ENCODE results near the gene WASL.

DNA sequence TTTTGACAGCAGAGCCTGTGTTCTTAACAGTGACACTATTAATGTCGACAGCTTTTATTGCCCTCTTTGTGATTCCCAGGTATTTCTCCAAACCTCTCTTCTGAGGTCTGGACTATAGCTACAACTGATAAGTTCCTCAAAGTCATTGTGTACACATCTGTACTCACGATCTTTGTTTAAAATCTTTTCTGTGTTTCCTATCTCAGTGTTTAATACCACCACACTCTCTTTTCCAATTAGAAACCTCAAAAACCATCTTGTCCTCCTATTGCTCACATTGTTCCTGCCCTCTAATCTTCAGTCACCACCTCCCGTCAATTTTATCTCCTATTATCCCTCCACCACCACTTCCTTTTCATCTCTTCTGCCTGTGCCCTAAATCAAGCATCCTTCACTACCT, 12.9 kb upstream of the WASL start:
- TF ChIP-seq, protein P1, sequence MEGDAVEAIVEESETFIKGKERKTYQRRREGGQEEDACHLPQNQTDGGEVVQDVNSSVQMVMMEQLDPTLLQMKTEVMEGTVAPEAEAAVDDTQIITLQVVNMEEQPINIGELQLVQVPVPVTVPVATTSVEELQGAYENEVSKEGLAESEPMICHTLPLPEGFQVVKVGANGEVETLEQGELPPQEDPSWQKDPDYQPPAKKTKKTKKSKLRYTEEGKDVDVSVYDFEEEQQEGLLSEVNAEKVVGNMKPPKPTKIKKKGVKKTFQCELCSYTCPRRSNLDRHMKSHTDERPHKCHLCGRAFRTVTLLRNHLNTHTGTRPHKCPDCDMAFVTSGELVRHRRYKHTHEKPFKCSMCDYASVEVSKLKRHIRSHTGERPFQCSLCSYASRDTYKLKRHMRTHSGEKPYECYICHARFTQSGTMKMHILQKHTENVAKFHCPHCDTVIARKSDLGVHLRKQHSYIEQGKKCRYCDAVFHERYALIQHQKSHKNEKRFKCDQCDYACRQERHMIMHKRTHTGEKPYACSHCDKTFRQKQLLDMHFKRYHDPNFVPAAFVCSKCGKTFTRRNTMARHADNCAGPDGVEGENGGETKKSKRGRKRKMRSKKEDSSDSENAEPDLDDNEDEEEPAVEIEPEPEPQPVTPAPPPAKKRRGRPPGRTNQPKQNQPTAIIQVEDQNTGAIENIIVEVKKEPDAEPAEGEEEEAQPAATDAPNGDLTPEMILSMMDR (IDR thresholded peaks at IDR 0.05; ENCODE audit: poor library complexity, severe bottlenecking) = no peak
- no peak for TF ChIP-seq EZH2 (IDR thresholded peaks at IDR 0.05; ENCODE audit: borderline replicate concordance, insufficient read depth, low read length, poor library complexity, severe bottlenecking)
- no peak for TF ChIP-seq TAF1 (IDR thresholded peaks at IDR 0.05; ENCODE audit: low read depth)
- TF ChIP-seq, protein P2, sequence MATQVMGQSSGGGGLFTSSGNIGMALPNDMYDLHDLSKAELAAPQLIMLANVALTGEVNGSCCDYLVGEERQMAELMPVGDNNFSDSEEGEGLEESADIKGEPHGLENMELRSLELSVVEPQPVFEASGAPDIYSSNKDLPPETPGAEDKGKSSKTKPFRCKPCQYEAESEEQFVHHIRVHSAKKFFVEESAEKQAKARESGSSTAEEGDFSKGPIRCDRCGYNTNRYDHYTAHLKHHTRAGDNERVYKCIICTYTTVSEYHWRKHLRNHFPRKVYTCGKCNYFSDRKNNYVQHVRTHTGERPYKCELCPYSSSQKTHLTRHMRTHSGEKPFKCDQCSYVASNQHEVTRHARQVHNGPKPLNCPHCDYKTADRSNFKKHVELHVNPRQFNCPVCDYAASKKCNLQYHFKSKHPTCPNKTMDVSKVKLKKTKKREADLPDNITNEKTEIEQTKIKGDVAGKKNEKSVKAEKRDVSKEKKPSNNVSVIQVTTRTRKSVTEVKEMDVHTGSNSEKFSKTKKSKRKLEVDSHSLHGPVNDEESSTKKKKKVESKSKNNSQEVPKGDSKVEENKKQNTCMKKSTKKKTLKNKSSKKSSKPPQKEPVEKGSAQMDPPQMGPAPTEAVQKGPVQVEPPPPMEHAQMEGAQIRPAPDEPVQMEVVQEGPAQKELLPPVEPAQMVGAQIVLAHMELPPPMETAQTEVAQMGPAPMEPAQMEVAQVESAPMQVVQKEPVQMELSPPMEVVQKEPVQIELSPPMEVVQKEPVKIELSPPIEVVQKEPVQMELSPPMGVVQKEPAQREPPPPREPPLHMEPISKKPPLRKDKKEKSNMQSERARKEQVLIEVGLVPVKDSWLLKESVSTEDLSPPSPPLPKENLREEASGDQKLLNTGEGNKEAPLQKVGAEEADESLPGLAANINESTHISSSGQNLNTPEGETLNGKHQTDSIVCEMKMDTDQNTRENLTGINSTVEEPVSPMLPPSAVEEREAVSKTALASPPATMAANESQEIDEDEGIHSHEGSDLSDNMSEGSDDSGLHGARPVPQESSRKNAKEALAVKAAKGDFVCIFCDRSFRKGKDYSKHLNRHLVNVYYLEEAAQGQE (IDR thresholded peaks at IDR 0.05; ENCODE audit: borderline replicate concordance) = no peak
- no peak for TF ChIP-seq POLR2AphosphoS5 (IDR thresholded peaks at IDR 0.05)
- no peak for TF ChIP-seq EP300 (conservative IDR thresholded peaks at IDR 0.05; ENCODE audit: poor library complexity, severe bottlenecking)

All from neural cell (in vitro differentiated cells).